Type B pancreatic cell (in vitro differentiated cells): ENCODE data around the gene TMEM236. TPM values are rescaled to one million over a fixed set of nuclear protein-coding genes. Genes with fewer than 3 reads are reported as not detected.

Experiments used
- DNase-seq: peaks from one replicate; pipeline ENCODE4 v3.0.0; 2021; ENCODE audit warnings: mixed read lengths; ENCODE audit not compliant: unreplicated experiment; ENCODE audit errors: extremely low spot score
- H3K27ac Mint-ChIP-seq: 2 replicates; pipeline ENCODE4 v1.8.0; 2021; ENCODE audit warnings: mild to moderate bottlenecking, mixed read lengths
- H3K27me3 Mint-ChIP-seq: 2 replicates; pipeline ENCODE4 v1.8.0; 2021; ENCODE audit warnings: mixed read lengths
- H3K36me3 Mint-ChIP-seq: 2 replicates; pipeline ENCODE4 v1.8.0; 2021; ENCODE audit warnings: mixed read lengths
- H3K4me1 Mint-ChIP-seq: one replicate; pipeline ENCODE4 v1.8.0; 2021; ENCODE audit warnings: mixed read lengths; ENCODE audit not compliant: unreplicated experiment
- H3K4me3 Mint-ChIP-seq: 2 replicates; pipeline ENCODE4 v1.8.0; 2021; ENCODE audit warnings: mild to moderate bottlenecking, mixed read lengths
- H3K9me3 Mint-ChIP-seq: 2 replicates; pipeline ENCODE4 v1.8.0; 2021; ENCODE audit warnings: mixed read lengths
- total RNA-seq: library from RNA; stranded (reverse); gene quantifications from 2 replicates; pipeline ENCODE4 v1.2.1, GENCODE V29; 2021; ENCODE audit warnings: low replicate concordance
- TF ChIP-seq, protein P1 (sequence below): fragments of 200-600 bp; sonication (generic); conservative IDR thresholded peaks from 2 replicates; pipeline ENCODE4 v1.5.0; 2021; ENCODE audit warnings: antibody characterized with exemption, mild to moderate bottlenecking

The TMEM236 gene
- total RNA-seq, 1 donor from 2014 or later: 11.6 TPM

DNA sequence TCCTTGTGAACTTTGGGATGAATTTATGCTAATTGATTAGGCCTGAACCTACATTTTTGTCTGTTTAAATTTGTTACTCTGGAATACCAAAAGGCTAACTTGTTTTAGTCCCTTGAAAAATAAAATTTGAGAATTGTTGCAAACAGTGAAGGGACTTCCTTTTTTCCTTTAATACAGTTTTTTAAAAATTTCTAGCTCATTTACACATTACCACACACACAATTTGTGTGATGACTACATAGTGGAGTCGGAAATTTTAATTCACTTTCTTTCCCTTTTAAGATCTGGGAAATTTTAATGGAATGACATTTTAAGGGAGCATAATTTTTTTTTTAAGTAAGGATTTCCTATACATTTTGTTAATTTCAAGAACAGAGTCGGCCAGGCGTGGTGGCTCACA, 8.6 kb upstream of the TMEM236 start:
- H3K4me1 Mint-ChIP-seq: peaks cover 10% of the 10 kb centered on the region
- DNase-seq: no peak

DNA sequence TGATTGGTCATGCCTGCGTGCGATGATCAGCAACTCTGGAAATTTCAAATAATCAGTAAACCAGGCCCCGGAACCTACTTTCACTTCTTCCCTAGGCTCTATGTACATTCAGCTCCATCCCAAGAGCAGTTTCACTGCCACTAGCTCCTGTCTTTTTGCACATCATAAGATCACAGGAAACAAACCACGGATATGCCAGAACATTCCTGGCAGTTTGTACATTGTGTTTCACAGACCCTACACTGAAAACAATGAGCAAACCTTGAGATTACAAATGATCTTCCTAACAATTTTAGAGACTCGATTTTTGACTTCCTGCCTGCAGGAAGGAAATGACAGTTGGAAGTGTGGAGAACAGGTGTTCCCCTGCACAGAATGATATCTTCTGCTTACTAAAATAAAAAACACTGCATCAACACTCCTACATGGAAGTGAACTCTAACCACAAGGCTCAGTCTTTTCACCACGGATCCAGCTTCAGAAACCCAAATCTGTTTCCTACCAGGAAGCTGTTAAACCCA, 7.6 kb upstream of the TMEM236 start:
- DNase-seq: no peak
- H3K4me3 Mint-ChIP-seq: no peak overlapping the region
- H3K36me3 Mint-ChIP-seq: no peaks in the 10 kb centered on the region
- H3K4me1 Mint-ChIP-seq: peaks cover 10% of the 10 kb centered on the region
- TF ChIP-seq, protein P1, sequence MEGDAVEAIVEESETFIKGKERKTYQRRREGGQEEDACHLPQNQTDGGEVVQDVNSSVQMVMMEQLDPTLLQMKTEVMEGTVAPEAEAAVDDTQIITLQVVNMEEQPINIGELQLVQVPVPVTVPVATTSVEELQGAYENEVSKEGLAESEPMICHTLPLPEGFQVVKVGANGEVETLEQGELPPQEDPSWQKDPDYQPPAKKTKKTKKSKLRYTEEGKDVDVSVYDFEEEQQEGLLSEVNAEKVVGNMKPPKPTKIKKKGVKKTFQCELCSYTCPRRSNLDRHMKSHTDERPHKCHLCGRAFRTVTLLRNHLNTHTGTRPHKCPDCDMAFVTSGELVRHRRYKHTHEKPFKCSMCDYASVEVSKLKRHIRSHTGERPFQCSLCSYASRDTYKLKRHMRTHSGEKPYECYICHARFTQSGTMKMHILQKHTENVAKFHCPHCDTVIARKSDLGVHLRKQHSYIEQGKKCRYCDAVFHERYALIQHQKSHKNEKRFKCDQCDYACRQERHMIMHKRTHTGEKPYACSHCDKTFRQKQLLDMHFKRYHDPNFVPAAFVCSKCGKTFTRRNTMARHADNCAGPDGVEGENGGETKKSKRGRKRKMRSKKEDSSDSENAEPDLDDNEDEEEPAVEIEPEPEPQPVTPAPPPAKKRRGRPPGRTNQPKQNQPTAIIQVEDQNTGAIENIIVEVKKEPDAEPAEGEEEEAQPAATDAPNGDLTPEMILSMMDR: no peak
- H3K27ac Mint-ChIP-seq: no peak overlapping the region
- H3K27me3 Mint-ChIP-seq: no peaks in the 10 kb centered on the region
- H3K9me3 Mint-ChIP-seq: no peaks in the 10 kb centered on the region

More for the DNA sequence above, 8.6 kb upstream of the TMEM236 start:
- H3K36me3 Mint-ChIP-seq: no peaks in the 10 kb centered on the region
- TF ChIP-seq, protein P1: no peak
- no peaks in the 10 kb centered on the region for H3K9me3 Mint-ChIP-seq
- no peaks in the 10 kb centered on the region for H3K27me3 Mint-ChIP-seq
- no peak overlapping the region for H3K4me3 Mint-ChIP-seq
- no peak overlapping the region for H3K27ac Mint-ChIP-seq

DNA sequence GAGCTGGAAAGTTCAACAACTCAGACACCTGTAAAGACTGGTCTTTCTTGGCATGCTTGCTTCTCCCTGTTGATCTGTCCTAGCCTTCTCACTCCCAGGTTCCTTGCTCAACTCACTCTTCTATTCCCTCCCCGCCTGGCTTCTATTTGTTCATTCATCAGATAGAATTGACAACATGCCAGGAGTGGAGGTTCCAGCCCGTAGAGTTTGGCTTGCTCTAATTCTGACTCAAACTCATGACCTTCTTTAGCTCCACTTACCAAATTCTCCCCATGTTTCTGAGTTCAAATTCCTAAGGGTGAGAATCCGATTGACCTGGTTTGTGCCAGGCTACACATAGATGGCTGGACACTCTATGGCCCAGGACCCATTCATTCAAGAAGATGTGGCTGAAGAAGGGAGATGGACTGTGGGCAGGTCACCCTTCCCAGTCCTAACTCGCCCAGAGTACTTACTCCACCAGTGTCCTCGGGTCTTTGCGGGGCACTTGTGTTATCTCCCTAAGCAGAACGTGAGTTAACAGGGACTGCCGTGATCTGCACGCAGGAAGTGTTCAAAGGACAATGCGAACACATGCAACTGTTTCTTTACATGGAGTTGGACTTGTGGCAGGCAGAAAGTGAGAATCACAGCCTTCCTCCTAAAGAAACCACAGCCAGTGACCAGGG, 4.0 kb upstream of the TMEM236 start:
- no peaks in the 10 kb centered on the region for H3K27me3 Mint-ChIP-seq
- no peak overlapping the region for H3K27ac Mint-ChIP-seq
- no peaks in the 10 kb centered on the region for H3K36me3 Mint-ChIP-seq
- H3K4me1 Mint-ChIP-seq: peaks cover 6% of the 10 kb centered on the region
- DNase-seq: no peak
- no peaks in the 10 kb centered on the region for H3K9me3 Mint-ChIP-seq
- TF ChIP-seq, protein P1: no peak
- no peak overlapping the region for H3K4me3 Mint-ChIP-seq

DNA sequence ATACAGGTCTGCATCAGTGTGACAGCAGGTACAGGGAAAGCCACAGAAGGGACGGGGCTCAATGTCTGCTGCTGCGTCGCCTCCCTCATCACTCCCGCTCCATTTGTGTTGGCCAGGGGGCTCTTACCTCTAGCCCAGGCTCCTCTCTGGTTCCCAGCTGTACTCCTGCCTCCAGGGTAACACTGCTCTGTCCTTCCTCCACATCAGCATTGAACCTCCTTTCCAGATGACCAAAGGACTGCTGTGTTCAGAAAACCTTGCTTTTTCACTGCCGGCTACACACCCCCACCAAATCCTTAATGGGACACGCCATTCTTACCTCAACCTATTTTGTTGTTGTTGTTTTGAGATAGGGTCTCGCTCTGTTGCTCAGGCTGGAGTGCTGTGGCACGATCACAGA, 2.1 kb upstream of the TMEM236 start:
- TF ChIP-seq, protein P1: no peak
- H3K9me3 Mint-ChIP-seq: no peaks in the 10 kb centered on the region
- H3K27me3 Mint-ChIP-seq: no peaks in the 10 kb centered on the region
- no peak overlapping the region for H3K4me3 Mint-ChIP-seq
- no peak for DNase-seq
- no peaks in the 10 kb centered on the region for H3K36me3 Mint-ChIP-seq
- no peaks in the 10 kb centered on the region for H3K4me1 Mint-ChIP-seq
- no peak overlapping the region for H3K27ac Mint-ChIP-seq

DNA sequence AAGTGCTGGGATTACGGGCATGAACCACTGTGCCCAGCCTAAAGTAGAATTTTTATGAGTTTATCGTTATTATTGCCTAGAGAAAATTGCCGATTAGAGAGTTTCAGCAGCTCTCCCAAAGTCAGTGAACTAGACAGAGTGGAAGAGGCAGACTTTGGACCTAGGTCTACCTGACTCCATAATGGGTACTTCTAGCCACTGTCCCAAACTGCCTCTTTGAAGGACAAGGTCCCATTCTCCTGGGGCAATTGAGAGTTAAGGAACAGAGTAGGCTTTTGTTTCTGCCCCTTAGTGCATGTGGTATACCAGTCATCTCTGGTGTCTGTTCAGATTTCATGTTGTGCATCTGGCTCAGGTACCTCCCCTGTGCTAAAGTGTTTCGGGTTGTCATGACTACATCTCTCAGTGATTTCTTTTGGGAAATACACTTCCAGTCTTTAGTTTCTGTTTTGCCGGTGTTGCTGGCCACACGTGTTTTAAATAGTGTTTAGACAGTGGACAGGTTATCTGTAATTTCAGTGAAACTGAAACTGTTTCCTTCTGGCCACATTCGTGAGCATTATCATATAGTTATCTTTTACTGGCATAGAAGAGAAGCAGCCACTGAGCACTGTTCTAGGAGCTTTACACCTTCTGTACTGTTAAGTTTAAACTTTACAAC, 4.7 kb downstream of the TMEM236 start:
- Mint-ChIP-seq H3K9me3 (peaks cover 8% of the 10 kb centered on the region), H3K27me3 (no peaks in the 10 kb centered on the region), H3K4me1 (no peaks in the 10 kb centered on the region), H3K27ac (peak overlapping the region; percentile 30), H3K4me3 (peak overlapping the region; percentile 9), H3K36me3 (no peaks in the 10 kb centered on the region)
- no peak for DNase-seq
- TF ChIP-seq, protein P1: no peak
